ENCODE data around the gene ZNF619.

DNA sequence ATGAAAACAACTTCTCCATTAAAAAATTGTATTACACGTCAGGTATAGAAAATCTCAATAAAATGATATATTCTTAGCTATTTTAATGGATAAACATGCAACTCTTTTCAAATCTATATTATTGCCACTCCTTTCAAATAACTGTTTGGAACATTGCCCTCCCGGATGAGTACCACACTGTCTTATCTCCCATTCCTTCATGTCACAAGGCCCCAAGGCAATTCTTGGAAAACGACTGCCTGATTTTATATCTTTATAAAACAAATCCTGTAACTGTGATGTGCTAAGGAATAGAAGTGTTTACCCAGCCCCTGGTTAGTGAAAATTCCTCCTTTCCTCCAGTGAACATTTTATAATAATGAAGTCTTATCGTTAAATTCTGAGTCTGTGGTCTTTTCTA is 6.2 kb upstream of the ZNF619 start:
- TF ChIP-seq, protein P1, sequence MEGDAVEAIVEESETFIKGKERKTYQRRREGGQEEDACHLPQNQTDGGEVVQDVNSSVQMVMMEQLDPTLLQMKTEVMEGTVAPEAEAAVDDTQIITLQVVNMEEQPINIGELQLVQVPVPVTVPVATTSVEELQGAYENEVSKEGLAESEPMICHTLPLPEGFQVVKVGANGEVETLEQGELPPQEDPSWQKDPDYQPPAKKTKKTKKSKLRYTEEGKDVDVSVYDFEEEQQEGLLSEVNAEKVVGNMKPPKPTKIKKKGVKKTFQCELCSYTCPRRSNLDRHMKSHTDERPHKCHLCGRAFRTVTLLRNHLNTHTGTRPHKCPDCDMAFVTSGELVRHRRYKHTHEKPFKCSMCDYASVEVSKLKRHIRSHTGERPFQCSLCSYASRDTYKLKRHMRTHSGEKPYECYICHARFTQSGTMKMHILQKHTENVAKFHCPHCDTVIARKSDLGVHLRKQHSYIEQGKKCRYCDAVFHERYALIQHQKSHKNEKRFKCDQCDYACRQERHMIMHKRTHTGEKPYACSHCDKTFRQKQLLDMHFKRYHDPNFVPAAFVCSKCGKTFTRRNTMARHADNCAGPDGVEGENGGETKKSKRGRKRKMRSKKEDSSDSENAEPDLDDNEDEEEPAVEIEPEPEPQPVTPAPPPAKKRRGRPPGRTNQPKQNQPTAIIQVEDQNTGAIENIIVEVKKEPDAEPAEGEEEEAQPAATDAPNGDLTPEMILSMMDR (IDR thresholded peaks at IDR 0.05), result no peak
- TF ChIP-seq POLR2A (IDR thresholded peaks at IDR 0.05), result no peak
